ENCODE results near the gene LHPP. TPM values are rescaled to one million over a fixed set of nuclear protein-coding genes. Genes with fewer than 3 reads are reported as not detected.

Gene LHPP
- total RNA-seq, 1 experiment from 2014 or later: 6.6 TPM

GRCh38 chr10:124476043-124476725, 14.6 kb downstream of the LHPP start:
- Histone ChIP-seq H2AFZ (ENCODE audit: low read length) (no peak overlapping the region), H3F3A (ENCODE audit: low read length, unreplicated experiment) (no peaks in the 10 kb centered on the region), H4K20me1 (ENCODE audit: low read length) (no peaks in the 10 kb centered on the region), H3K27ac (ENCODE audit: low read length) (no peak overlapping the region), H3K4me2 (ENCODE audit: low read length) (no peak overlapping the region), H3K4me3 (ENCODE audit: low read length) (no peak overlapping the region), H3K9me2 (replicated peaks; ENCODE audit: low read length) (no peaks in the 10 kb centered on the region), H3K36me3 (ENCODE audit: low read depth, low read length) (no peaks in the 10 kb centered on the region), H3K9ac (ENCODE audit: low read length) (no peak overlapping the region), H3K4me1 (ENCODE audit: insufficient read depth, low read length) (no peaks in the 10 kb centered on the region), H3K9me3 (ENCODE audit: low read length) (no peaks in the 10 kb centered on the region), H3K27me3 (ENCODE audit: low read length) (no peaks in the 10 kb centered on the region), H3K79me2 (ENCODE audit: low read length) (no peaks in the 10 kb centered on the region)
- TF ChIP-seq, protein P1, sequence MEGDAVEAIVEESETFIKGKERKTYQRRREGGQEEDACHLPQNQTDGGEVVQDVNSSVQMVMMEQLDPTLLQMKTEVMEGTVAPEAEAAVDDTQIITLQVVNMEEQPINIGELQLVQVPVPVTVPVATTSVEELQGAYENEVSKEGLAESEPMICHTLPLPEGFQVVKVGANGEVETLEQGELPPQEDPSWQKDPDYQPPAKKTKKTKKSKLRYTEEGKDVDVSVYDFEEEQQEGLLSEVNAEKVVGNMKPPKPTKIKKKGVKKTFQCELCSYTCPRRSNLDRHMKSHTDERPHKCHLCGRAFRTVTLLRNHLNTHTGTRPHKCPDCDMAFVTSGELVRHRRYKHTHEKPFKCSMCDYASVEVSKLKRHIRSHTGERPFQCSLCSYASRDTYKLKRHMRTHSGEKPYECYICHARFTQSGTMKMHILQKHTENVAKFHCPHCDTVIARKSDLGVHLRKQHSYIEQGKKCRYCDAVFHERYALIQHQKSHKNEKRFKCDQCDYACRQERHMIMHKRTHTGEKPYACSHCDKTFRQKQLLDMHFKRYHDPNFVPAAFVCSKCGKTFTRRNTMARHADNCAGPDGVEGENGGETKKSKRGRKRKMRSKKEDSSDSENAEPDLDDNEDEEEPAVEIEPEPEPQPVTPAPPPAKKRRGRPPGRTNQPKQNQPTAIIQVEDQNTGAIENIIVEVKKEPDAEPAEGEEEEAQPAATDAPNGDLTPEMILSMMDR (conservative IDR thresholded peaks at IDR 0.05; ENCODE audit: low read depth, low read length): no peak
- TF ChIP-seq EZH2 (IDR thresholded peaks at IDR 0.05; ENCODE audit: low read length, unreplicated experiment) (no peak), EZH2phosphoT487 (IDR thresholded peaks at IDR 0.05; ENCODE audit: borderline replicate concordance, low read length) (no peak)
- DNase-seq: no peak
- intact Hi-C loops (cut with micrococcal nuclease): no loop called here
- CTCF ChIA-PET: no interaction called here
- BruUV-seq (replicated peaks): no TSS peak
- POLR2A ChIA-PET (ENCODE audit: unreplicated experiment): no interaction called here
- ATAC-seq: no peak

DNA sequence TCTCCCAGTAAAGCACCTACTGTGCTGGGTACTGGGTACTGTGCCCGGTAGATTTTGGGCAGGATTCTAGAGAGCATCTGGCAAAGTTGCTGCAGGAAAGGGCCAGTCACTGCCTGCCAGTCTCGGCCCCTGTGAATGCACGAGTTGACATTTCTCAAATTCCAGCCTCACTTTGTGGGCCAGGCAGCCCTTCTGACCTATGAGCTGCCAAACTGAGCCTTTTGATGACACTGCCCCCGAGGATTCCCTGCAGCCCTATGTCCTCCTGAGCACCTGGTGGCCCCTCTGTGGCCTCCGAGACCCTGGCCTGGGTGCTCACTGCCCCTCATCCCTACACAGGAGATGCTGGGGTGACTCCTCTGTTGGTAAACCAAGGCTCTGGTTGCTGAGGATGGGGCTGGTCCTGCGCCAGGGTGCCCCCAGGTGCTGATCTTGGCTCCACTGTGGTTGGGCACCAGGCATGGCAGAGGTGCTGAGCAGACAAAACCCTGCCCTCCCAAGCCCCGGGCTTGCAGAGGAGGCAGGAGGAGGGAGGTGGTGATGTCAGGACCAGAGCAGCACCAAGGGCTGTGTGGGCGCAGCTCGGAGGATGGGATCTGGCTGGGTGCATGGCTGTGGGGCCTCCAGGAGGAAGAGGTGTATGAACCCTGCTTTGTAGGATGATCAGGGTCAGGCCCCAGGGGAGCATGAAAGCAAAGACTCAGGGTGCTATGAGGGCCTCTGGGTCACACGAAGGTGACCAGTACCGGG, 16.2 kb downstream of the LHPP start:
- no TSS peak for BruUV-seq (replicated peaks)
- Histone ChIP-seq H3K79me2 (ENCODE audit: low read length) (no peaks in the 10 kb centered on the region), H3K36me3 (ENCODE audit: low read depth, low read length) (no peaks in the 10 kb centered on the region), H3K4me3 (ENCODE audit: low read length) (no peak overlapping the region), H3K4me2 (ENCODE audit: low read length) (no peak overlapping the region), H3K27me3 (ENCODE audit: low read length) (no peaks in the 10 kb centered on the region), H2AFZ (ENCODE audit: low read length) (no peak overlapping the region), H4K20me1 (ENCODE audit: low read length) (no peaks in the 10 kb centered on the region), H3F3A (ENCODE audit: low read length, unreplicated experiment) (no peaks in the 10 kb centered on the region), H3K4me1 (ENCODE audit: insufficient read depth, low read length) (no peaks in the 10 kb centered on the region), H3K9me2 (replicated peaks; ENCODE audit: low read length) (no peaks in the 10 kb centered on the region), H3K9ac (ENCODE audit: low read length) (no peak overlapping the region), H3K9me3 (ENCODE audit: low read length) (no peaks in the 10 kb centered on the region), H3K27ac (ENCODE audit: low read length) (no peak overlapping the region)
- intact Hi-C loops (cut with micrococcal nuclease): no loop called here
- ATAC-seq: no peak
- no peak for TF ChIP-seq EZH2 (IDR thresholded peaks at IDR 0.05; ENCODE audit: low read length, unreplicated experiment)
- TF ChIP-seq, protein P1 (conservative IDR thresholded peaks at IDR 0.05; ENCODE audit: low read depth, low read length): no peak
- no peak for TF ChIP-seq EZH2phosphoT487 (IDR thresholded peaks at IDR 0.05; ENCODE audit: borderline replicate concordance, low read length)
- CTCF ChIA-PET: no interaction called here
- POLR2A ChIA-PET (ENCODE audit: unreplicated experiment): no interaction called here
- no peak for DNase-seq

- Histone ChIP-seq H3K9ac (ENCODE audit: low read length) (no peak overlapping the region), H2AFZ (ENCODE audit: low read length) (no peak overlapping the region), H3K36me3 (ENCODE audit: low read depth, low read length) (no peaks in the 10 kb centered on the region), H3K4me3 (ENCODE audit: low read length) (no peak overlapping the region), H3K4me1 (ENCODE audit: insufficient read depth, low read length) (no peaks in the 10 kb centered on the region), H3K27ac (ENCODE audit: low read length) (no peak overlapping the region), H3K9me2 (replicated peaks; ENCODE audit: low read length) (no peaks in the 10 kb centered on the region), H3K79me2 (ENCODE audit: low read length) (no peaks in the 10 kb centered on the region), H3F3A (ENCODE audit: low read length, unreplicated experiment) (no peaks in the 10 kb centered on the region), H3K4me2 (ENCODE audit: low read length) (no peak overlapping the region), H3K9me3 (ENCODE audit: low read length) (no peaks in the 10 kb centered on the region), H3K27me3 (ENCODE audit: low read length) (no peaks in the 10 kb centered on the region), H4K20me1 (ENCODE audit: low read length) (no peaks in the 10 kb centered on the region)
- intact Hi-C loops (cut with micrococcal nuclease): no loop called here
- TF ChIP-seq, protein P1 (conservative IDR thresholded peaks at IDR 0.05; ENCODE audit: low read depth, low read length): no peak
- TF ChIP-seq EZH2 (IDR thresholded peaks at IDR 0.05; ENCODE audit: low read length, unreplicated experiment) (no peak), EZH2phosphoT487 (IDR thresholded peaks at IDR 0.05; ENCODE audit: borderline replicate concordance, low read length) (no peak)
- DNase-seq (no peak), ATAC-seq (no peak)
- no TSS peak for BruUV-seq (replicated peaks)
- ChIA-PET POLR2A (ENCODE audit: unreplicated experiment) (no interaction called here), CTCF (no interaction called here)
These were observed 16.9 kb downstream of the LHPP start for GRCh38 chr10:124478515-124478914.
